ENCODE measurements around the gene LRRC26. TPM values are rescaled to one million over a fixed set of nuclear protein-coding genes. Genes with fewer than 3 reads are reported as not detected.

Gene LRRC26
- total RNA-seq, 2 donors from 2014 or later, result 1.3 TPM; not detected in 1

- WGBS, 2 donors, result 1 to 3% methylated on average over 12 to 38 of the region's 51 CpGs
- H3K27me3 ChIP-seq, result no peaks in the 10 kb centered on the region
- H3K27ac ChIP-seq, result peak overlapping the region; percentile 92 to 99 (median 92)
- DNase-seq, result peak in 1 of 4 donors; percentile 30
- H3K9me3 ChIP-seq, result no peaks in the 10 kb centered on the region
- H3K36me3 ChIP-seq (replicated peaks in 1 of 2; ENCODE audit: insufficient read depth in 1 of 2, low read depth in 2 of 2), result no peaks in the 10 kb centered on the region
- peaks cover 87% of the 10 kb centered on the region for H3K4me1 ChIP-seq
- intact Hi-C loops (cut with DNase I), result no loop called here
- ATAC-seq, result no peak
- no peak for TF ChIP-seq POLR2A (IDR thresholded peaks at IDR 0.05)
- no peak for TF ChIP-seq CTCF (IDR thresholded peaks at IDR 0.05)
- peak overlapping the region; percentile 32 to 40 for H3K4me3 ChIP-seq
These were observed 29.7 kb upstream of the LRRC26 start for GRCh38 chr9:137199411-137200121.

DNA sequence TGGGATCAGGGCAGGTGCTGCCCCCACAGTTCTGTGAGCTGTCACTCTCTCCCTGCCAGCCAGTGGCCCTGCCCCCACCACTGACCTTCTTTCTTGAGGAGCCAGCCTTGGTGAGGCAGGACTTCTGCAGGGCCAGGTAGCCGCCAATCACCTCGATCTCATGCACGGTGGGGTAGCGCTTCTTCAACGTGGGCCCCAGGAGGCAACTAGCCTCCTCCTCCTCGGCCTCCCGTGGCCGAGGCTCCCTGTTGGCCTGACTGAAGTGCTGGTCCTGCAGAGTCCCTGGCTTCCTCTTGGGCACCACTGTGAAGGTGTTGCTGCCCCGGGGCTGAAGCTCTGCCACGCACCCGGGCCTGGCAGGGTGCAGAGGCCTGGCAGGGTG lies 29.0 kb upstream of the LRRC26 start:
- ATAC-seq (no peak), DNase-seq (peak; percentile 70 to 86 (median 79))
- Histone ChIP-seq H3K9me3 (no peaks in the 10 kb centered on the region), H3K4me3 (peak overlapping the region; percentile 32 to 40), H3K36me3 (replicated peaks in 1 of 2; ENCODE audit: insufficient read depth in 1 of 2, low read depth in 2 of 2) (no peaks in the 10 kb centered on the region), H3K4me1 (peaks cover 87% of the 10 kb centered on the region), H3K27me3 (no peaks in the 10 kb centered on the region), H3K27ac (peak overlapping the region; percentile 92 to 99 (median 92))
- peak in 1 of 3 donors; percentile 25 for TF ChIP-seq POLR2A (IDR thresholded peaks at IDR 0.05)
- TF ChIP-seq CTCF (IDR thresholded peaks at IDR 0.05), result no peak
- 7 to 24% methylated on average over 7 to 11 of the region's 11 CpGs for WGBS, 2 donors
- intact Hi-C loops (cut with DNase I), result no loop called here

DNA sequence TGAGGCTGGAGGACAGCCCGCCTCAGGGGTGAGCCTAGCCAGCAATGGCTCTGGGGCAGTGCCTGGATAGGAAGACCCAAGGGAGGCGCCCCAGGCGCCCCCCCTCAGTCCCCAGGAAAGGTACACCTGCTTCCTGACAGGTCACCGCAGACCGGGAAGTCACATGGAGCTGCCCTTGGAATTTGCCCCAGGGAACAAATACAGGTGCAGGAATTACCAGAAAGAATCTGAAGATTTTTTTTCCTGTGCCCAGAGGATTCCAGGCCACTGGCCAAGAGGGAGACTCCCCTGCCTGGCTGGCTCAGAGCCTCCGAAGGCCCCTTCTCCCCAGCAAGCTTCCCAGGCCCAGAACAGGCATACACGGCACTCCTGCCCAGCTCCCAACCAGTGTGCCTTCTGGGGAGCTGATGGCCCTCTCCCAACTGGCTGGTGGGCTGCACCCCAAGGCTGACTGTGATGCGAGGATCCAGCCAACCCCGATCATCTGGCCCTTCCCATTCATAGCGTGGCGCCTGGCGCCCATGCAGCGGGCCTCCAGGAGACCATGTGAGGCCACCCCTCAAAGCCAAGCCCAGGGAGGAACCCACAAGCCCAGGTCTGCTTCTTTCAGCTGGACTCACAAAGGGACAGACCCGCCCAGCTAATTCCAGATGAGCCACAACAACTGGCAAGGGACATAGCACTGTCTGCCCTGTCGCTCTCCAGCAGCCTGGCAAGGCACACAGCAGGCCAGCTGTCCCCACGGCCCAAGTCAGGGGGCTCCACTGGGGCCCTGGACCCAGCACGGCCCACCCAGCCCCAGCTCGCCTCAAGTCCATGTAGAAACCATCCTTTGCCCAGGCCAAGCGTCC lies 28.4 kb upstream of the LRRC26 start:
- Histone ChIP-seq H3K4me3 (peak overlapping the region; percentile 32 to 40), H3K27me3 (no peaks in the 10 kb centered on the region), H3K9me3 (no peaks in the 10 kb centered on the region), H3K27ac (peak overlapping the region; percentile 92 to 99 (median 92)), H3K36me3 (replicated peaks in 1 of 2; ENCODE audit: insufficient read depth in 1 of 2, low read depth in 2 of 2) (no peaks in the 10 kb centered on the region), H3K4me1 (peaks cover 87% of the 10 kb centered on the region)
- 15% methylated on average over 18 of the region's 19 CpGs; no CpG with 5 or more reads in 1 of the 2 donors for WGBS, 2 donors
- ATAC-seq (peak; percentile 40), DNase-seq (peak; percentile 91 to 97 (median 95))
- TF ChIP-seq POLR2A (IDR thresholded peaks at IDR 0.05) (peak; percentile 50 to 58 (median 54)), CTCF (IDR thresholded peaks at IDR 0.05) (no peak)
- intact Hi-C loops (cut with DNase I), result no loop called here

DNA sequence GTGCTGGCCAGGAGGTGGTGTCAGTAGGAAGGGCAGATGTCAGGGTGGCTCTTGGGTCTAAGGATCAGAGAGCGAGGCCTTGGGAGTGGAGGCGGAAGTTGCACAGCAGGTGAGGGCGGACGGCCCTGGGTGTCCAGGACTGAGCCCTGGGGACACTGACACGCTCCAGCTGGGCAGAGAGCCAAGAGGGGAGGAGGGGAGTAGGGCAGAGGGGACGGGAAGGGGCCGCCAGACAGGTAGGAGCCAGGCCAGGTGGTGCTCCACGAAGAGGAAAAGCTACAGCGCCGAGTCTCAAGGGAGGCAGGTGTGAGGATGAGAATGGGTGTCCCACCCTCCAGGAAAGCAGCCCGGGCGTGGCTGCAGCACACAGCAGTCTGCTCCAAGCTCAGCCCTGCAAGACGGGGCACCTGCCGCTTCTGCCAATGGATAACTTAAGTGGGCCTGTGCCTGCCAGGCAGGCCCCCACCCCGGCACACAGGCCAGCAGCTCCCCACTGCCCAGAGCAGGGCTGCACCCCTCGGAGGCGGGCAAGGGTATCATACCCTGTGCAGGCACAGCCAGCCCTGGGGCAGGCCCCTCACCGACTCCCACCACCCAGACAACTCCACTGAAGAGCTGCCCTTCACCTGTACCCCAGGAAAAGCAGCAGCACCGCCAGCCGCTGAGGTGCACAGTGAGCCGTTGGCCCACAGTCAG lies 25.8 kb upstream of the LRRC26 start:
- H3K4me1 ChIP-seq, result peaks cover 90% of the 10 kb centered on the region
- peak overlapping the region; percentile 92 to 99 (median 92) for H3K27ac ChIP-seq
- peak; percentile 9 for ATAC-seq
- DNase-seq, result peak; percentile 78 to 88 (median 85)
- no peaks in the 10 kb centered on the region for H3K9me3 ChIP-seq
- H3K4me3 ChIP-seq, result no peak overlapping the region
- no peaks in the 10 kb centered on the region for H3K27me3 ChIP-seq
- TF ChIP-seq POLR2A (IDR thresholded peaks at IDR 0.05) (peak in 1 of 3 donors; percentile 39), CTCF (IDR thresholded peaks at IDR 0.05) (no peak)
- peaks cover 0 to 2% of the 10 kb centered on the region in 2 donors for H3K36me3 ChIP-seq (replicated peaks in 1 of 2; ENCODE audit: insufficient read depth in 1 of 2, low read depth in 2 of 2)
- WGBS, 2 donors, result 18 to 21% methylated on average over 16 to 21 of the region's 21 CpGs
- intact Hi-C loops (cut with DNase I), result no loop called here
